HG03066 (cell line): ENCODE data around the gene MAP2K3.

ENCODE experiments used
- ATAC-seq: cut with Tn5 transposase; IDR thresholded peaks from one replicate; pipeline ENCODE4 v1.9.1; 2021; ENCODE audit warnings: low read depth; ENCODE audit not compliant: unreplicated experiment

MAP2K3 gene

GRCh38 chr17:21362331-21362931 is 77.9 kb downstream of the MAP2K3 start:
- no peak for ATAC-seq

GRCh38 chr17:21363776-21364642 is 79.5 kb downstream of the MAP2K3 start:
- no peak for ATAC-seq
